HG03469 (cell line): Measurements from ENCODE around the gene USP10.
"Not testable (repeated sequence)": the region's sequence is repeated elsewhere in the genome, so short reads cannot be mapped to it uniquely, and the experiment has no call there.

ENCODE experiments used
- ATAC-seq: cut with Tn5 transposase; IDR thresholded peaks from one replicate; pipeline ENCODE4 v1.9.1; 2021; ENCODE audit warnings: mild to moderate bottlenecking, moderate library complexity, moderate number of reproducible peaks; ENCODE audit not compliant: unreplicated experiment

Gene USP10

GRCh38 chr16:84673203-84673535 lies 26.6 kb upstream of the USP10 start:
- no peak for ATAC-seq

DNA sequence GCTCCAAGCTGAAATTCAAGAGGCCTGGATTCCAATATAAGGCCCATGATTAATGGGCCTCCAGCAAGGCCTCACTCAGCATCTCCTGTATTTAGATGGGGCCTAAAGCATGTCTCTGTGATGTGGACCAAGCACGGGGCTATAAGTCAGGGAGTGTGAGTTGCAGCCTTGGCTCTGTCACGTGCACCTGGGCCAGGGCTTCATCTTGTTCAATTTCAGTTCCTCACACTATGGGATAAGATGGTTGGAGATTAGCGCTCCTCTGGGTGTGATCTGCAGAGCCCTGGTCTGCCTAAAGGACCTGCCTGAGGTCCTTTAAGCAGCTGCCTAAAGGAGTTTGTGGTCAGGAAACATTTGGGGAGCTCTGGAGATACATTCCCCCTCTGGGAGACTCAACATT lies 26.2 kb upstream of the USP10 start:
- no peak for ATAC-seq

DNA sequence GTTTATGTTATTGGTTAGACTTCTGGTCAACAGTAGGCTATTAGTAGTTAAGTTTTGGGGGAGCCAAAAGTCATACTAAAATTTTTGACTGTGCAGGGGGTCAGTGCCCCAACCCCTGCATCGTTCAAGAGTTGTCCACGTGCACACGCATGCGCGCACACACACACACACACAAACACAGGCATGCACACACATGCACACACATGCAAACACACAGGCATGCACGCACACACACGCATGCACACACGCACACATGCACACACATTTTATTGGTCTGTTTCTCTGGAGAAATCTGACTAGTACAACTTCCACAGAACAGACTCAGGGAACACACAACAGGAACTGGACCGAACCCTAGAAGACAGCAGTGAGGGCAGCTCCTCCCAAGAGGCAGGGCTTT lies 24.4 kb upstream of the USP10 start:
- ATAC-seq = no peak

- no peak for ATAC-seq
These were observed 23.9 kb upstream of the USP10 start for GRCh38 chr16:84675884-84676283.

DNA sequence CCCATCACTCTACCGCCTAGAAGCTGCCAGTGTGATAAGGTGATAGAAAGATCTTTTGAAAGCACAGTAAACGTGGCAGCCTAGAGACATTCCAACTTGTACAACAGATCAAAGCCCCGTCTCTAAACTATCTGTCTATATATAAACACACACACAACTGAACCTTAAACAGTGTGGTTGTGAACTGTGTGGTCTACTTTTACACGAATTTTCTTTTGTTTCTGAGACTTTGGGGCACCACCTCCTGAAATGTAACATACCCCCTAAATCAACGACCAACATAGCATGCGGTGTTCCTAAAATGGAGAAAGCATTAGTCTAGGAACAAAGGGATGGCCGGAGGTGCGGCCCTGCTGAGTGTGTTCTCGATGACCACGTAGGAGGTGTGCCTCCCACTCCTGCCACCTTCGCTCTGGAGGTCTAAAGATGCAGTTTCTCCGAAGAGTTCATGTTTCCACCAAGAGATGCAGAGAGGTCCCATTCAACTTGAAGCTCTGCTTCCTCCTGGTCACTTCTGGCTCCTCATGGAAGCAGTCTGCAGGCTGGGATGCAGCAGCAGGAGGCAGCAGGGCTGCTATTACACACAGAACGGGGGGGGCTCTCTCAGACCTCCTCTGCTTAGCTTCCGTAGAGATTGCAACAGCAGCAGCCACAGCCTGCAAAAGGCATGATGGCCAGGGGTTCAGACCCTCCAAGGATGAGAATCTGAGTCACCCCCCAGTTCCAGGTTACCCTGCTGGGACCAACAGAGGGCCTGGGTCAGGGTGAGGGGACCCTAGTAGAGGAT lies 22.6 kb upstream of the USP10 start:
- no peak for ATAC-seq

DNA sequence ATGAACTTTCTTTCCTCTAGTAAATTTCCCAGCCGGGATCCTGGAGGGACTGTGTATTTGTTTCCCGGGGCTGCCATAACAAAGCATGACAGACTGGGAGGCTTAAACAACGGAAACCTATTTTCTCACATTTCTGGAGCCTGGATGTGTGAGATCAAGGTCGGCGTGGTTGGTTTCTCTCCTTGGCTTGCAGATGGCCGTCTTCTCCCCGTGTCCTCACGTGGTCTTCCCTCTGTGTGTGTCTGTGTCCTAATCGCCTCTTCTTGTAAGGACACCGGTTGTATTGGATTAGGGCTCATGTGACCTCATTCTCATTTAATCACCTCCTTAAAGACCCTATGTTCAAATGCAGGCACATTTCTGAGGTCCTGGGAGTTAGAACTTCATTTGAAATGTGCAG lies 22.0 kb upstream of the USP10 start:
- no peak for ATAC-seq

GRCh38 chr16:84678541-84678940 lies 21.3 kb upstream of the USP10 start:
- no peak for ATAC-seq

DNA sequence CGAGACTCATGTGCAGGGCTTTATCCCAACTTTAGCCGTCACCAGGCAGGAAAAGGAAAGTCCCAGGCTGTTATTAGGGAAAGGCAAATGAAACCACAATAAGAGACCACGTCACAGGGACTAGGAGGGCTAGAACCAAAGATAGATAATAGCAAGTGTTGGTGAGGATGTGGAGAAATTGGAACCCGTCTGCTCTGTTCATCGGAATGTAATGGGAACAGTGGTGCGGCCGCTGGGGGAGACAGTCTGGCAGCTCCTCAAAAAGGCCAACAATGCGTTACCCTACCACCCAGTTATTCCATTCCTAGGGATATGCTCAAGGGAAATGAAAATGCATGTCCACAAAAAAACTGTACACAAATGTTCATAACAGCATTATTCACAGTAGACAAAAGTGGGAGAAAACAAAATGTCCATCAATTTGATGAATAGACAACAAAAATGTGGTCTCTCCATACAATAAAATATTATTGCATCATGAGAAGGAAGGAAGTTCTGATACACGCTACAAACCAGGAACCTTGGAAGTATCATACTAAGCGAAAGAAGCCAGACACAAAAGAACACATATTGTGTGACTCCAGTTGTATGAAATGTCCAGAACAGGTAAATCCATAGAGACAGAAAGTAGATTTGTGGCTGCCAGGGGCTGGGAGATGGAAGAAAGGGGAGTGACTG lies 19.5 kb upstream of the USP10 start:
- ATAC-seq = no peak

GRCh38 chr16:84680843-84681629 lies 18.8 kb upstream of the USP10 start:
- ATAC-seq = no peak

DNA sequence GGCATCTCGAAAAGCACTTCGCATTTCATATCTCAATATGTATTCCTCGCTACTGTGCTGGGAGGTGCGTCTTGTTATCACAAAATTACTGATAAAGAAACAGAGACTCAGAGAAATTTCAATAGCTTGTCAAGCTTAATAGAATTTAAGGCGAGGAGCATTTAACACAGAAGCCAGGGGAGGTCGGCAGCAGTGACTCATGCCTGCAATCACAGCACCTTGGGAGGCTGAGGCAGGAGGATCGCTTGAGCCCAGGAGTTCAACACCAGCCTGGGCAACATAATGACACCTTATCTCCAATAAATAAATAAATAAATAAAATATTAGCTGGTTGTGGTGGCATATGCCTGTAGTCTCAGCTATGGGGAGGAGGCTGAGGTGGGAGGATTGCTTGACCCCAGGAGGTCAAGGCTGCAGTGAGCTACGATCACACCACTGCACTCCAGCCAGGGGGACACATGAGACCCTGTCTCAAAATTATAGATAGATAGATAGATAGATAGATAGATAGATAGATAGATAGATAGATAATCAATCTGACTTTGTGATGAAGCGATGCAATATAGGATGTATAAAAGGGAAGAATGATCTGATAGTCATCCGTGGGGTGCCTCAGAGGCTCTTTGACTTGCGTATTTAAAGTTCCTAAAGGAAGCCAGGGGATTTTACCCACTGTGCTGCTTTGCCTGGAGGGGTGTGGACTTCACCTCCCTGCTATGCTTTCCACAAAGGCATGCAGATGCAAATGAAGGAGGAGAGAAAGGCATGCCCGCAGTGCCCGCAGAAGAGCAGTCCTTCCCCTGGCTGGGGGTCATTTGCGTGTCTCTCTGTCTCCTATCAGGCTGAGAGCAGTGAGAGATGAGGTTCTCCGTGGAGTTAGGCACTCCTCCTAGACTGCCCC lies 15.9 kb upstream of the USP10 start:
- no peak for ATAC-seq

DNA sequence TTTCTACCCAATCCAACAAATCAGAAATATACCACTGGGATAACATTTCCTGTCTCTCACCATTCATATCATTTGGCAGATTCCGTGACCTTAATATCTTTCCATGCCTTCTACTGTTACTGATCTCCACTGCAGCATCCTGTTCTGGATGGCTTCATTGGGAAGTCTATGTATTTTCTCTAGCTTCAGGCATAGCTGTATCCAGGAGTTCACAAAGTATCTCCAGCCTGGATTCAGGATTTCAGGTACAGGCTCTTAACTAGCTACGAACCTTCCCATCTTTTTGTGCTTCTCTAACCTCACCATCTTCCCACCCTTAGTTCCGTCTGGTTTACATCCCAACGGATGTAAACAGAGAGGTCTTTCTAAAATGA lies 15.2 kb upstream of the USP10 start:
- no peak for ATAC-seq

DNA sequence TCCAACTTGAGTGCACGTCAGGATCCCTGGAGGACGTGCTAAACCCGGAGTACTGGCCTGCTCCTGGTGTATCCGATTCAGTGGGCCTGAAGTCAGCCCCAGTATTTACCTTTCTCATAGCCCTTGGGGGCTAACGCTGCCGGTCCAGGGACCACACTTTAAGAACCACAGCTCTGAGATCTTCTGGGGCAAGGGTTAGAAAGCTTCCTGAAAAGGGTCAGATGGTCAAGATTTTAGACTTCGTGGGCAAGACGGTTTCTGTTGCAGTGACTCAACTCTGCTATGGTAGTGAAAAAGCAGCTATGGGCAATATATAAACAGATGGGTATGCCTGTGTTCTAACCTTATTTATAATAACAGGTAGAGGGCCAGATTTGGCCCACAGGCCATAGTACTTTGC lies 14.6 kb upstream of the USP10 start:
- ATAC-seq = no peak

GRCh38 chr16:84686707-84687298 lies 13.0 kb upstream of the USP10 start:
- ATAC-seq = no peak

DNA sequence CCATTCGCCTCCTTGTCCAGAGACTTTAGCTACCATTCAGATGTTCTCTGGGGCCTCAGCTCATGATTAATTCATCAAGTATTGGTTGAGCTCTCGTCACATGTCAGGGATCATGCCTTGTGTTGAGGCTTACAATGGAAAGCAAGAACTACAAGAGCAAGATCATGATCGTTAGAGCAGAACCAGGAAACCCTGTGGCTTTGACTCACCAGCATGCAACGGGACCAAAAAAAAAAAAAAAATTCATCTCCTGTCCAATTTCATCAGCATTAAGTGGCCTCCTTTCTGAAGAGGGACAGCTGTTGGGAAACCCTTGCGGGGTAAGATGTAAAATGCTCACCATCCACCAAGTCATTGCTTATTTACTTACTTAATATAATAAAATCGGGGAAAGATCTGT lies 12.1 kb upstream of the USP10 start:
- ATAC-seq = peak; percentile 58

DNA sequence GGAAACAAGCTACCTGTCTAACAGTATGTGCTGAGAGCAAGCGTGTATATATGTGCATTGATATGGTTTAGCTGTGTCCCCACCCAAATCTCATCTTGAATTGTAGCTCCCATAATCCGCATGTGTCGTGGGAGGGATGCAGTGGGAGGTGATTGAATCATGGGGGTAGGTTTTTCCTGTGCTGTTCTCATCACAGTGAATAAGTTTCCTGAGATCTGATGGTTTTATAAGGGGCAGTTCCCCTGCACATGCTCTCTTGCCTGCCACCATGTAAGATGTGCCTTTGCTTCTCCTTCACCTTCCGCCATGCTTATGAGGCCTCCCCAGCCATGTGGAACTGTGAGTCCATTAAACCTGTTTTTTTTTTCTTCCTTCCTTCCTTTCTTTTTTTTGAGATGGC lies 11.6 kb upstream of the USP10 start:
- ATAC-seq = not testable (repeated sequence)

DNA sequence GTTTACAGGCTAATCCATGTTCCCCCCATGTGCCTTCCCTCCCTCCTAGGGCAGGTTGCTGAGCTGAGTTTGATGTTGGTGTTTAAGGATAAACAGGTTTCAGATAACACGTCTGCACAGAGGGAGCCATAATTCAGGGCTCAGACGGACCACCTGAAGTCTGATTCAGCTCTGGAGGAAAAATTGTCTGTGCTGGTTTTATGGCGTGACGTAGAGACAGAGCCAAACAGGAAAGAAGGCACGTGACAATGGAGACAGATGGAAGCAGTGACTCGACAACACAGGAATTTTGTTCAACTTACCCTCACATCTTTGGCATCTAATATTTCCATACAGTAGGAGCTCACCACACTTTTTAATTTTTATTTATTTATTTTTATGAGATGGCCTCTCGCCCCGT lies 10.7 kb upstream of the USP10 start:
- ATAC-seq = no peak

DNA sequence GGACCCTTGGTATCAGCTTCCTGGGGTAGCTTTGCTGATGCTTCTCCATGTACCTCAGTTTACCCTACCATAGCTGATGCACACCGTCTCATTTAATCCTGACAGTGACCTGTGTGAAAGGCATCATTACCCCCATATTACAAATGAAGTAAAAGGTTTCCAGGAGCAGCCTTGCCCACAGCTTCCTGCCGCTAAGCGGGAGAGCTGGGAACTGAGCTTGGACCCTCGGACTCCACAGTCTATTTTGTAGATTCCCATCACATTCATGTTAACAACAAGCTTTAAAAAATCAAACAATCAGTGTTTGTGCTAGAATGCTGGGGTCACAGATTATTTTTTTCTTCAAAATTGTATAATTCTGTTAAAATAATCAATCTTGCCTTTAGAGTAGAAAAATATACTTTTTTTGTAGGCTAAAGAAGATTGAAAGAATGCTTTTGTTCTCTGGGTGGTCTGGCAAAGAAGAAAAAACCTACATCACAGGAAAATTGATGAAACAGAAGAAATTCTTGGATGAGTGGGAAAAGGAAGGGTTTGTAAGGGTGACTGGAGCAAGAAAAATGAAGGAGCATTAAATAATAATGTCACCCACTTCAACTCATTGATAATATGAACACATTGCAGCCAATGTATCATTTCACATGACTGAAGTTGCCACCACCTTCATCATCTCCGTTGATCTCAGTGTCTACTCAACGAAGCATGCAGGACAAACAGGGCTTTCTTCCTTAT lies 9.5 kb upstream of the USP10 start:
- ATAC-seq = no peak

- ATAC-seq = no peak
These were observed 7.2 kb upstream of the USP10 start for GRCh38 chr16:84692451-84693214.

DNA sequence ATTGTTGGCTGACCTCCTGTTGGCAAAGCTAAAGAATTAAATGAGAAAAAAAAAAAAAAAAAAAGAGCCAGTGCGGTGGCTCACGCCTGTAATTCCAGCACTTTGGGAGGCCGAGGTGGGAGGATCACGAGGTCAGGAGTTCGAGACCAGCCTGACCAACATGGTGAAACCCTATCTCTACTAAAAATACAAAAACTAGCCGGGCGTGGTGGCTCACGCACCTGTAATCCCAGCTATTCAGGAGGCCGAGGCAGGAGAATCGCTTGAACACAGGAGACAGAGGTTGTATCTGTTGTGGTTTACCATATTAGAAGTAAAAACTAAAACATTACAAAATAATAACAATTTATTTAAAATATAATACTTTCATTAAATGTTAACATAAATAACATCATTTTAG lies 5.9 kb upstream of the USP10 start:
- ATAC-seq = not testable (repeated sequence)
